Activated CD4-positive, alpha-beta T cell treated with anti-CD3 and anti-CD28 coated beads, Interleukin-2, amount 50 U/mL, for 48 hours (primary cell): ENCODE data around the gene SUSD3.
"Not testable (repeated sequence)": the region's sequence is repeated elsewhere in the genome, so short reads cannot be mapped to it uniquely, and the experiment has no call there.

Experiments
- DNase-seq, 2 experiments: peaks; one replicate each; pipeline ENCODE4 v3.0.0-alpha.2; 2020

SUSD3 gene

GRCh38 chr9:93058355-93059010 is at the start of gene SUSD3:
TSS of gene SUSD3 (plus strand) at chr9:93058701. CDS start at chr9:93058743, 42 bp downstream.
- peak; percentile 77 to 79 for DNase-seq

GRCh38 chr9:93009337-93010015 is 49.0 kb upstream of the SUSD3 start:
- DNase-seq = no peak

GRCh38 chr9:93010056-93010455 is 48.4 kb upstream of the SUSD3 start:
- DNase-seq = no peak

GRCh38 chr9:93010704-93011103 is 47.8 kb upstream of the SUSD3 start:
- peak in 1 of 2 experiments; percentile 1 for DNase-seq

- peak in 1 of 2 experiments; percentile 2 for DNase-seq
Measured at GRCh38 chr9:93011114-93011513, 47.4 kb upstream of the SUSD3 start.

GRCh38 chr9:93012963-93013855 is 45.3 kb upstream of the SUSD3 start:
- DNase-seq = peak in 1 of 2 experiments; percentile 2

- no peak for DNase-seq
Measured at GRCh38 chr9:93013856-93014582, 44.5 kb upstream of the SUSD3 start.

GRCh38 chr9:93015190-93015589 is 43.3 kb upstream of the SUSD3 start:
- DNase-seq = not testable (repeated sequence)

- DNase-seq = no peak
Measured at GRCh38 chr9:93017621-93018020, 40.9 kb upstream of the SUSD3 start.

- no peak for DNase-seq
Measured at GRCh38 chr9:93020151-93020550, 38.4 kb upstream of the SUSD3 start.

- peak; percentile 60 to 64 for DNase-seq
Measured at GRCh38 chr9:93020771-93021670, 37.5 kb upstream of the SUSD3 start.

GRCh38 chr9:93022066-93022465 is 36.4 kb upstream of the SUSD3 start:
- no peak for DNase-seq

GRCh38 chr9:93022721-93023520 is 35.6 kb upstream of the SUSD3 start:
- DNase-seq = no peak

GRCh38 chr9:93023521-93023815 is 35.0 kb upstream of the SUSD3 start:
- DNase-seq = no peak

GRCh38 chr9:93024646-93024910 is 33.9 kb upstream of the SUSD3 start:
- no peak for DNase-seq

- DNase-seq = no peak
Measured at GRCh38 chr9:93024986-93025630, 33.4 kb upstream of the SUSD3 start.

GRCh38 chr9:93025736-93026135 is 32.8 kb upstream of the SUSD3 start:
- no peak for DNase-seq

GRCh38 chr9:93026640-93027039 is 31.9 kb upstream of the SUSD3 start:
- DNase-seq = no peak

- DNase-seq = no peak
Measured at GRCh38 chr9:93027750-93028149, 30.8 kb upstream of the SUSD3 start.

- peak; percentile 41 to 60 for DNase-seq
Measured at GRCh38 chr9:93028448-93029006, 30.0 kb upstream of the SUSD3 start.
